LNCaP clone FGC (cell line): ENCODE results near the gene SBF1.
"Not testable (repeated sequence)": the region's sequence is repeated elsewhere in the genome, so short reads cannot be mapped to it uniquely, and the experiment has no call there.

Experiments
- DNase-seq: peaks from one replicate; pipeline ENCODE4 v3.0.0-alpha.2; 2011; ENCODE audit warnings: low read depth
- H3K4me3 ChIP-seq: 2 replicates; pipeline ENCODE4 v1.5.1; 2011; ENCODE audit warnings: mild to moderate bottlenecking, low read depth, low read length, control low read depth
- TF ChIP-seq, protein P1 (sequence below): IDR thresholded peaks from 2 replicates; pipeline ENCODE4 v1.5.1; 2012; ENCODE audit warnings: mild to moderate bottlenecking; ENCODE audit not compliant: control insufficient read depth, insufficient read depth; ENCODE audit errors: extremely low read depth

SBF1 gene

DNA sequence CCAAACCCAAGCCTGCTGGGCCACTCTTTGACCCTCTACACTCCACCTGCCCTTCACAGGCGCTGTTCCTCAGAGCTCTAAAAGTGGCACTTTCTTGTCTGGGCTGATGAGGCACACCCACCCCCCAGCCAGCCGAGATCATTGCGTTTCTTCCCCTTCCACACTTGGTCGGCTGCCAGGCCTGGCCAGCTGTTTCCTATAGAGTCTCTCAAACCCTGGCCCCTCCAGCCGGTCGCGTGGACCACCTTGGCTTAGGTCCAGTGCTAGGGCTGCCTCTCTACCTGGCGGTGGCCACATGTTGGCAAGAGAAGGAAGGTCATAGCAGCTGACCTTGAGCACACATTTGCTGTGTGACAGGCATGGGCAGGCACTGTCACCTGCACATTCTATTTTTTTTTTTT lies 71.1 kb downstream of the SBF1 start:
- no peak for DNase-seq
- TF ChIP-seq, protein P1, sequence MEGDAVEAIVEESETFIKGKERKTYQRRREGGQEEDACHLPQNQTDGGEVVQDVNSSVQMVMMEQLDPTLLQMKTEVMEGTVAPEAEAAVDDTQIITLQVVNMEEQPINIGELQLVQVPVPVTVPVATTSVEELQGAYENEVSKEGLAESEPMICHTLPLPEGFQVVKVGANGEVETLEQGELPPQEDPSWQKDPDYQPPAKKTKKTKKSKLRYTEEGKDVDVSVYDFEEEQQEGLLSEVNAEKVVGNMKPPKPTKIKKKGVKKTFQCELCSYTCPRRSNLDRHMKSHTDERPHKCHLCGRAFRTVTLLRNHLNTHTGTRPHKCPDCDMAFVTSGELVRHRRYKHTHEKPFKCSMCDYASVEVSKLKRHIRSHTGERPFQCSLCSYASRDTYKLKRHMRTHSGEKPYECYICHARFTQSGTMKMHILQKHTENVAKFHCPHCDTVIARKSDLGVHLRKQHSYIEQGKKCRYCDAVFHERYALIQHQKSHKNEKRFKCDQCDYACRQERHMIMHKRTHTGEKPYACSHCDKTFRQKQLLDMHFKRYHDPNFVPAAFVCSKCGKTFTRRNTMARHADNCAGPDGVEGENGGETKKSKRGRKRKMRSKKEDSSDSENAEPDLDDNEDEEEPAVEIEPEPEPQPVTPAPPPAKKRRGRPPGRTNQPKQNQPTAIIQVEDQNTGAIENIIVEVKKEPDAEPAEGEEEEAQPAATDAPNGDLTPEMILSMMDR, result no peak

DNA sequence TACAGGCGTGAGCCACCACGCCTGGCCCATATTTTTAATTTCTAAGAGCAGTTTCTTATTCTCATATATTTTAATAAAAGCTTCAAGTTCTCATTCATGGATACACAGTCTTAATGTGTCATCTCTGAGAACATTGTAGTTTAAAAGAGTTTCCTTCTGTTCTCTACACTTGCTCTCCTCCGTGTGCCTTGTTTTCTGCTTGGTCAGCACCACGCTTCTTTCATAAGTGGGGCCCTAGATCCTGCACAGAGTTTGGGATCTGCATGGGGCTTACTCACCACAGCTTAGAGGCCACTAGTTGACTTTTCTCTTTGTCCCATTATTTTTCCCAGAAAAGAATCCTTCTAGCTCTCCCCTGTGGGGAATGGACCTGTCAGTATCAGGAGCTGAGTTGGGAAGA lies 72.9 kb downstream of the SBF1 start:
- no peak for DNase-seq
- TF ChIP-seq, protein P1, result no peak
- no peak overlapping the region for H3K4me3 ChIP-seq

More for the DNA sequence above, 71.1 kb downstream of the SBF1 start:
- H3K4me3 ChIP-seq, result no peak overlapping the region

DNA sequence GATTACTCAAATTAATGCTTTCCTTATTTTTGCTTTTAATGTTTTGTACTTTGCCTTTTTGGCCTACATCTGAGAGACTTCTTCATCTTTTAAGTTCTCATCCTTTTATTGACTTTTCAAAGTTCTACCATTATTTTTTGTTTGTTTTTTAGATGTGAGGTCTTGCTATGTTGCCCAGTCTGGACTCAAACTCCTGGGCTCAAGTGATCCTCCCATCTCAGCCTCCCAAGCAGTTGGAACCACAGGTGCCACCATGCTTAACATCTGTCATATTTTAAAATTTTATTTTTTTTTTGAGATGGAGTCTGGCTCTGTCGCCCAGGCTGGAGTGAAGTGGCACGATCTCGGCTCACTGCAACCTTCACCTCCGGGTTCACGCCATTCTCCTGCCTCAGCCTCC lies 73.9 kb downstream of the SBF1 start:
- TF ChIP-seq, protein P1, result no peak
- no peak overlapping the region for H3K4me3 ChIP-seq
- DNase-seq, result no peak

DNA sequence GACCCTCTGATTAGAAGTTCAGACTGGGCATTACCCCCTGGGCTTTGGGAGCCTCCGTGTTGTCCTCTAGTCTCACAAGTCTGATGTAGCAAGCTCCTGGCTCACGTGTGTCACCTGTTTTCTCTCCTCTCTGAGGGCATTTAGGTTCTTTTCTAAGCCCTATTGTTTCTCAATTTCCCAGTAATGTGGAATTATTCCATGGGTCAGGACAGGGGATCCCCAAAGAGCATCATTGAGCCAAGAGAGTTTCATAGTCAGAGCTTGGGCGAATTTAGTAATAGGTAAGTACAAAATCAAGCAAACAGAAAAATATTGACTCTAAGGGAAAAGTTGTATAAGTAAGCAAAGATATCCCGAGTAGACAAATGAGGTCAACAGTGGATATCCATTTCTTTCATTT lies 74.4 kb downstream of the SBF1 start:
- TF ChIP-seq, protein P1, result no peak
- H3K4me3 ChIP-seq, result no peak overlapping the region
- DNase-seq, result no peak

DNA sequence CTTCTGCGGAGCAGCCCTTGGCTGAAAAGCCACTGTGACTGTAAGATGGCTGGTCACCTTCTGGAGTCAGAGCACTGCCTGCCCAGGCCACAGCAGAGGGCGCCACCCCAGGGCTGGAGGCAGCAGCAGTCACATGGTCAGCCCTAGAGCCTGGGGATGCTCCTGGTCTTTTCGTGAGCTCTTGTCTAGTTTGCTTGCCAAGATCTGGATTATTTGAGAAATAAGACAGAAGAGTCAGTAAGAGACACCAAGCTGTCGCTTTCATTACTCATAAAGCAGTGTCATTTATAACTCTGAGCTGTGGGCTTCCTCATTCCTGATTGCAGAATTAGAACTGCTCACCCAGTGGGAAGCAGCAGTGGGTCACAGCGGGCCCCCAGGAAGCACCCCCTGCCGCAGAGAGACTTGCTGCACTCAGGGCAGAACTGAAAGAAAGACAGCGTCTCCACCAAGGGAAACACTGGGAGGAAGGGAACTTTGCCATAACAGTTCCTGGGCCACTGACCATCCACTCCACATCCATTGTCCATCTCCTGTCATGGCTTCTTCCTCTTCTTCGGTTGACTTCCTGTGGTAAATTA lies 75.0 kb downstream of the SBF1 start:
- no peak for DNase-seq
- H3K4me3 ChIP-seq, result no peak overlapping the region
- TF ChIP-seq, protein P1, result peak; percentile 55

DNA sequence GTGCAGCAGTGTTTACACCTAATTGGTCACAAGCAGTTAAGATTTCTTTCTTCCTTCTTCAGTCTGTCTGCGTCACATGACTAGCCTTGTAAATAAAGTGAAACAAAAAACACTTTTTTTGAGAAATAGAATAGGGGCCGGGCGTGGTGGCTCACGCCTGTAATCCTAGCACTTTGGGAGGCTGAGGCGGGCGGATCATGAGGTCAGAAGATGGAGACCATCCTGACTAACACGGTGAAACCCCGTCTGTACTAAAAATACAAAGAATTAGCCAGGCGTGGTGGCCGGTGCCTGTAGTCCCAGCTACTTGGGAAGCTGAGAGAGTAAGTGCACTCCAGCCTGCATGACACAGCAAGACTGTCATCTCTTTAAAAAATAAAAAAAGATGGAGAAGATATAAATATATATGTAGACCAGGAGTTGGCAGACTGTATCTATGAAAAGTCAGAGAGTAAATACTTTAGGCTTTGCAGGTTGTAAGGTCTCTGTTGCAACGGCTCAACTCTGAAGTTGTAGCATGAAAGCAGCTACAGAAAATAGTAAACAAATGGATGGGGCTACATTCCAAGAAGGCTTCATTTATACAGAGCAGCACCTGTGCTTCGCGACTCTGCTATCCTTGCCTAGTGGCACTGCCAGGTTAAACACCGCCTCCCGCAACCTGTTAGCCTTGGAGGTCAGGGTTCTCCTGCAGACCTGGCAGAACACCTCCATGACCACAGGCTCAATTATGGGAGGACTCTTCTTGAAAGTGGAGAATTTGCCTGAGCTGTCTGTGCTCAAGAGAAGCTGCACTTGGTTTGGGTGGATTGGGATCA lies 75.8 kb downstream of the SBF1 start:
- TF ChIP-seq, protein P1, result no peak
- peak overlapping the region; percentile 17; the same call in 1 of the 2 replicates for H3K4me3 ChIP-seq
- peak; percentile 90 for DNase-seq

DNA sequence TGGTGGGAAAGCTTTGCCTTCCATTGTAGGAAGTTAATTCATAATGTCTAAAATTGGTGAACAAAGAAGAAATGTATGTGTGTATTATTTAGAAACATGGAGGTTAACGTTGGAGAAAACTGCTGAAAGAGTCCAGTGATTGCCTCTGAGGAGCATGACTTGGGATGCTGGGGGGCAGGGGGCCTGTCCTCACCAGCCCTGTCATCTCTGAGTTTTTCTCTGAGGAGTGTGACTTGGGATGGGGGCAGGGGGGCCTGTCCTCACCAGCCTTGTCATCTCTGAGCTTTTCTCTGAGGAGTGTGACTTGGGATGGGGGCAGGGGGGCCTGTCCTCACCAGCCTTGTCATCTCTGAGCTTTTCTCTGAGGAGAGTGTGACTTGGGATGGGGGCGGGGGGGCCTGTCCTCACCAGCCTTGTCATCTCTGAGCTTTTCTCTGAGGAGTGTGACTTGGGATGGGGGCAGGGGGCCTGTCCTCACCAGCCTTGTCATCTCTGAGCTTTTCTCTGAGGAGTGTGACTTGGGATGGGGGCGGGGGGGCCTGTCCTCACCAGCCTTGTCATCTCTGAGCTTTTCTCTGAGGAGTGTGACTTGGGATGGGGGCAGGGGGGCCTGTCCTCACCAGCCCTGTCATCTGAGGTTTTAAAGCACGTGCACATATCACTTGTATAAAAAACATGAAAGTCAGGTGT lies 77.3 kb downstream of the SBF1 start:
- not testable (repeated sequence) for DNase-seq
- peak overlapping the region; percentile 39; the same call in 1 of the 2 replicates for H3K4me3 ChIP-seq
